HL-60 (cell line): ENCODE results near the gene KRTAP10-8.

Experiments
- POLR2AphosphoS5 ChIP-seq: IDR thresholded peaks from 2 replicates; pipeline ENCODE4 v1.6.1; 2012; ENCODE audit warnings: low read depth
- TF ChIP-seq, protein P1 (sequence below): IDR thresholded peaks from 2 replicates; pipeline ENCODE4 v1.6.1; 2012; ENCODE audit warnings: low read depth; ENCODE audit not compliant: insufficient replicate concordance
- TF ChIP-seq, protein P2 (sequence below): IDR thresholded peaks from one replicate; pipeline ENCODE4 v1.5.1; 2011; ENCODE audit warnings: low read length, control low read depth, inconsistent platforms; ENCODE audit not compliant: insufficient read depth

DNA sequence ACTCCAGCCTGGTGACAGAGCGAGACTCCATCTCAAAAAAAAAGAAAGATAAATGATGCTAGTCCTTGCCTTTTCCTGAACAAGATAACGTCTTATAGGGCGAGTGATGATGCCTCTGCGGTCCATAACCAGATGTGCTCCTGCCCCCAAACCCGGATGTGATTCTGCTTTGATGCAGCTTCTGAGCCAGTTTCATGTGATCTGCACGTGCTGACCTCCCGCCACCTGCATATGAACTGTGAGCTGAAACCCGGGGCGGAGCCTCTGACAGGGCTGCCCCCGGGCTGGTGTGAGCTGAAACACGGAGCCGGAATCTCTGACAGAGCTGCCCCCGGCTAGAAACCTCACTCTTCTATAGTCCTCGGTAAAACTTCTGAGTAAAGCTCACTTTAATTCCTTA, 41.2 kb downstream of the KRTAP10-8 start:
- TF ChIP-seq, protein P1, sequence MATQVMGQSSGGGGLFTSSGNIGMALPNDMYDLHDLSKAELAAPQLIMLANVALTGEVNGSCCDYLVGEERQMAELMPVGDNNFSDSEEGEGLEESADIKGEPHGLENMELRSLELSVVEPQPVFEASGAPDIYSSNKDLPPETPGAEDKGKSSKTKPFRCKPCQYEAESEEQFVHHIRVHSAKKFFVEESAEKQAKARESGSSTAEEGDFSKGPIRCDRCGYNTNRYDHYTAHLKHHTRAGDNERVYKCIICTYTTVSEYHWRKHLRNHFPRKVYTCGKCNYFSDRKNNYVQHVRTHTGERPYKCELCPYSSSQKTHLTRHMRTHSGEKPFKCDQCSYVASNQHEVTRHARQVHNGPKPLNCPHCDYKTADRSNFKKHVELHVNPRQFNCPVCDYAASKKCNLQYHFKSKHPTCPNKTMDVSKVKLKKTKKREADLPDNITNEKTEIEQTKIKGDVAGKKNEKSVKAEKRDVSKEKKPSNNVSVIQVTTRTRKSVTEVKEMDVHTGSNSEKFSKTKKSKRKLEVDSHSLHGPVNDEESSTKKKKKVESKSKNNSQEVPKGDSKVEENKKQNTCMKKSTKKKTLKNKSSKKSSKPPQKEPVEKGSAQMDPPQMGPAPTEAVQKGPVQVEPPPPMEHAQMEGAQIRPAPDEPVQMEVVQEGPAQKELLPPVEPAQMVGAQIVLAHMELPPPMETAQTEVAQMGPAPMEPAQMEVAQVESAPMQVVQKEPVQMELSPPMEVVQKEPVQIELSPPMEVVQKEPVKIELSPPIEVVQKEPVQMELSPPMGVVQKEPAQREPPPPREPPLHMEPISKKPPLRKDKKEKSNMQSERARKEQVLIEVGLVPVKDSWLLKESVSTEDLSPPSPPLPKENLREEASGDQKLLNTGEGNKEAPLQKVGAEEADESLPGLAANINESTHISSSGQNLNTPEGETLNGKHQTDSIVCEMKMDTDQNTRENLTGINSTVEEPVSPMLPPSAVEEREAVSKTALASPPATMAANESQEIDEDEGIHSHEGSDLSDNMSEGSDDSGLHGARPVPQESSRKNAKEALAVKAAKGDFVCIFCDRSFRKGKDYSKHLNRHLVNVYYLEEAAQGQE = no peak
- TF ChIP-seq, protein P2, sequence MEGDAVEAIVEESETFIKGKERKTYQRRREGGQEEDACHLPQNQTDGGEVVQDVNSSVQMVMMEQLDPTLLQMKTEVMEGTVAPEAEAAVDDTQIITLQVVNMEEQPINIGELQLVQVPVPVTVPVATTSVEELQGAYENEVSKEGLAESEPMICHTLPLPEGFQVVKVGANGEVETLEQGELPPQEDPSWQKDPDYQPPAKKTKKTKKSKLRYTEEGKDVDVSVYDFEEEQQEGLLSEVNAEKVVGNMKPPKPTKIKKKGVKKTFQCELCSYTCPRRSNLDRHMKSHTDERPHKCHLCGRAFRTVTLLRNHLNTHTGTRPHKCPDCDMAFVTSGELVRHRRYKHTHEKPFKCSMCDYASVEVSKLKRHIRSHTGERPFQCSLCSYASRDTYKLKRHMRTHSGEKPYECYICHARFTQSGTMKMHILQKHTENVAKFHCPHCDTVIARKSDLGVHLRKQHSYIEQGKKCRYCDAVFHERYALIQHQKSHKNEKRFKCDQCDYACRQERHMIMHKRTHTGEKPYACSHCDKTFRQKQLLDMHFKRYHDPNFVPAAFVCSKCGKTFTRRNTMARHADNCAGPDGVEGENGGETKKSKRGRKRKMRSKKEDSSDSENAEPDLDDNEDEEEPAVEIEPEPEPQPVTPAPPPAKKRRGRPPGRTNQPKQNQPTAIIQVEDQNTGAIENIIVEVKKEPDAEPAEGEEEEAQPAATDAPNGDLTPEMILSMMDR = no peak
- TF ChIP-seq POLR2AphosphoS5 = no peak
